ENCODE measurements around the gene RPRD1B.

Gene RPRD1B

GRCh38 chr20:38034108-38034649 is 633 bp downstream of the RPRD1B start:
- no peak for TF ChIP-seq CTCF (conservative IDR thresholded peaks at IDR 0.05; ENCODE audit: low read depth)
- peak; percentile 39 for DNase-seq (ENCODE audit: low spot score)
- peak overlapping the region; percentile 86 for H3K27ac ChIP-seq
- CTCF ChIA-PET = interaction anchor here (0.7 kb wide), 2 partner anchors 119 to 842 kb away, joined by 3 read pairs; no protein-coding TSS in a partner anchor
- POLR2A ChIA-PET (ENCODE audit: low non-redundant PET) = interaction anchor here (0.5 kb wide), 1 partner anchor 1055 kb away, joined by 7 read pairs; no protein-coding TSS in a partner anchor

GRCh38 chr20:38034961-38035360 is 1.4 kb downstream of the RPRD1B start:
- no peak for DNase-seq (ENCODE audit: low spot score)
- TF ChIP-seq CTCF (conservative IDR thresholded peaks at IDR 0.05; ENCODE audit: low read depth) = no peak
- ChIA-PET CTCF (interaction anchor here (0.7 kb wide), 1 partner anchor 843 kb away, joined by 3 read pairs; no protein-coding TSS in a partner anchor), POLR2A (ENCODE audit: low non-redundant PET) (interaction anchor here (0.5 kb wide), 1 partner anchor 1056 kb away, joined by 7 read pairs; no protein-coding TSS in a partner anchor)
- H3K27ac ChIP-seq = no peak overlapping the region

GRCh38 chr20:38036366-38036765 is 2.8 kb downstream of the RPRD1B start:
- ChIA-PET CTCF (interaction anchor here (0.7 to 1.2 kb wide), 3 partner anchors 26 to 185 kb away, joined by 3 to 5 read pairs (median 3); no protein-coding TSS in a partner anchor), POLR2A (ENCODE audit: low non-redundant PET) (no interaction called here)
- no peak overlapping the region for H3K27ac ChIP-seq
- TF ChIP-seq CTCF (conservative IDR thresholded peaks at IDR 0.05; ENCODE audit: low read depth) = no peak
- DNase-seq (ENCODE audit: low spot score) = no peak

GRCh38 chr20:38040276-38040675 is 6.7 kb downstream of the RPRD1B start:
- no peak overlapping the region for H3K27ac ChIP-seq
- ChIA-PET CTCF (interaction anchor here (0.7 kb wide), 1 partner anchor 900 kb away, joined by 5 read pairs; no protein-coding TSS in a partner anchor), POLR2A (ENCODE audit: low non-redundant PET) (no interaction called here)
- TF ChIP-seq CTCF (conservative IDR thresholded peaks at IDR 0.05; ENCODE audit: low read depth) = no peak
- no peak for DNase-seq (ENCODE audit: low spot score)

GRCh38 chr20:38043512-38044300 is 10.2 kb downstream of the RPRD1B start:
- no peak for TF ChIP-seq CTCF (conservative IDR thresholded peaks at IDR 0.05; ENCODE audit: low read depth)
- peak overlapping the region; percentile 37 for H3K27ac ChIP-seq
- peak; percentile 99 for DNase-seq (ENCODE audit: low spot score)
- ChIA-PET CTCF (interaction anchor here (0.5 to 3.7 kb wide), 12 partner anchors 11 to 823 kb away, joined by 3 to 15 read pairs (median 4); partner anchors contain the start of genes RPRD1B and TTI1), POLR2A (ENCODE audit: low non-redundant PET) (no interaction called here)

- DNase-seq (ENCODE audit: low spot score) = no peak
- ChIA-PET POLR2A (ENCODE audit: low non-redundant PET) (no interaction called here), CTCF (interaction anchor here (0.7 to 3.7 kb wide), 6 partner anchors 13 to 414 kb away, joined by 3 to 15 read pairs (median 4); no protein-coding TSS in a partner anchor)
- H3K27ac ChIP-seq = peak overlapping the region; percentile 37
- TF ChIP-seq CTCF (conservative IDR thresholded peaks at IDR 0.05; ENCODE audit: low read depth) = no peak
Measured at GRCh38 chr20:38044685-38045084, 11.1 kb downstream of the RPRD1B start.

All from RWPE1 (cell line).